ENCODE data around the gene ZP4.
A peak's percentile ranks its signal among the peaks of the same experiment; 100 is the strongest.

ZP4 gene

GRCh38 chr1:237868817-237869600 is 21.7 kb downstream of the ZP4 start:
- no peak for DNase-seq (ENCODE audit: low read depth)
- H3K4me3 ChIP-seq (ENCODE audit: control insufficient read depth, low read depth, low read length) = no peak overlapping the region
- TF ChIP-seq CTCF (IDR thresholded peaks at IDR 0.05; ENCODE audit: control insufficient read depth, insufficient read depth, low read depth, low read length, missing control alignments) = no peak

GRCh38 chr1:237867380-237867888 is 23.3 kb downstream of the ZP4 start:
- no peak overlapping the region for H3K4me3 ChIP-seq (ENCODE audit: control insufficient read depth, low read depth, low read length)
- no peak for DNase-seq (ENCODE audit: low read depth)
- TF ChIP-seq CTCF (IDR thresholded peaks at IDR 0.05; ENCODE audit: control insufficient read depth, insufficient read depth, low read depth, low read length, missing control alignments) = no peak

GRCh38 chr1:237864338-237865244 is 26.1 kb downstream of the ZP4 start:
- no peak for DNase-seq (ENCODE audit: low read depth)
- peak; percentile 86 for TF ChIP-seq CTCF (IDR thresholded peaks at IDR 0.05; ENCODE audit: control insufficient read depth, insufficient read depth, low read depth, low read length, missing control alignments)
- H3K4me3 ChIP-seq (ENCODE audit: control insufficient read depth, low read depth, low read length) = peak overlapping the region; percentile 14

- no peak for DNase-seq (ENCODE audit: low read depth)
- no peak overlapping the region for H3K4me3 ChIP-seq (ENCODE audit: control insufficient read depth, low read depth, low read length)
- no peak for TF ChIP-seq CTCF (IDR thresholded peaks at IDR 0.05; ENCODE audit: control insufficient read depth, insufficient read depth, low read depth, low read length, missing control alignments)
Observed at GRCh38 chr1:237863234-237863633, 27.5 kb downstream of the ZP4 start.

GRCh38 chr1:237861944-237862343 is 28.8 kb downstream of the ZP4 start:
- DNase-seq (ENCODE audit: low read depth) = no peak
- H3K4me3 ChIP-seq (ENCODE audit: control insufficient read depth, low read depth, low read length) = no peak overlapping the region
- TF ChIP-seq CTCF (IDR thresholded peaks at IDR 0.05; ENCODE audit: control insufficient read depth, insufficient read depth, low read depth, low read length, missing control alignments) = no peak

GRCh38 chr1:237858992-237859391 is 31.7 kb downstream of the ZP4 start:
- no peak for DNase-seq (ENCODE audit: low read depth)
- H3K4me3 ChIP-seq (ENCODE audit: control insufficient read depth, low read depth, low read length) = no peak overlapping the region
- TF ChIP-seq CTCF (IDR thresholded peaks at IDR 0.05; ENCODE audit: control insufficient read depth, insufficient read depth, low read depth, low read length, missing control alignments) = no peak
